IMR-90 (cell line): ENCODE data around the gene TMEM52B. TPM values are rescaled to one million over a fixed set of nuclear protein-coding genes. Genes with fewer than 3 reads are reported as not detected.

Source experiments
- ATAC-seq: fragments of 200-7000 bp; cut with Tn5 transposase; 2 replicates; pipeline ENCODE4 v1.9.1; 2020; ENCODE audit warnings: low read depth, mild to moderate bottlenecking, moderate library complexity
- BruUV-seq: library from RNA; stranded (reverse); fragments of 400-500 nt; replicated peaks from 2 replicates; lab custom pipeline; 2021; lab: Mats Ljungman, UMichigan
- CTCF ChIA-PET: fragments of 300-600 bp; formaldehyde crosslinking; extraction: SDS; loops from one replicate; lab custom pipeline; 2021; ENCODE audit warnings: antibody characterized with exemption; lab: Yijun Ruan, JAX
- POLR2A ChIA-PET: fragments of 300-600 bp; sonication (Branson Sonifier 250); formaldehyde crosslinking; loops from one replicate; lab custom pipeline; 2022; ENCODE audit warnings: antibody characterized with exemption; ENCODE audit not compliant: unreplicated experiment; lab: Charles Lee
- DNase-seq: peaks from one replicate; pipeline ENCODE4 v3.0.0; 2013
- H2AFZ ChIP-seq: replicated peaks from 2 replicates; pipeline ENCODE3; 2013; ENCODE audit warnings: low read length, mild to moderate bottlenecking; ENCODE audit not compliant: poor library complexity
- H2AK5ac ChIP-seq: 2 replicates; pipeline ENCODE4 v1.6.1; 2013; ENCODE audit warnings: low read depth, low read length, inconsistent platforms
- H2AK9ac ChIP-seq: replicated peaks from 2 replicates; pipeline ENCODE3; 2013; ENCODE audit warnings: mild to moderate bottlenecking, low read depth, low read length, moderate library complexity; ENCODE audit not compliant: poor library complexity
- H2BK120ac ChIP-seq: 2 replicates; pipeline ENCODE4 v1.6.1; 2013; ENCODE audit warnings: low read depth, low read length, inconsistent platforms
- H2BK15ac ChIP-seq: 3 replicates; pipeline ENCODE4 v1.6.1; 2013; ENCODE audit warnings: low read depth, low read length, inconsistent platforms
- H2BK20ac ChIP-seq: 2 replicates; pipeline ENCODE4 v1.6.1; 2013; ENCODE audit warnings: low read depth, mild to moderate bottlenecking, inconsistent platforms, low read length, moderate library complexity
- H2BK5ac ChIP-seq: 2 replicates; pipeline ENCODE4 v1.6.1; 2013; ENCODE audit warnings: mild to moderate bottlenecking, low read depth, low read length, inconsistent platforms; ENCODE audit not compliant: poor library complexity, severe bottlenecking
- H3K14ac ChIP-seq: replicated peaks from 2 replicates; pipeline ENCODE4 v1.6.1; 2013; ENCODE audit warnings: low read depth, low read length, inconsistent platforms
- H3K18ac ChIP-seq: 2 replicates; pipeline ENCODE4 v1.6.1; 2013; ENCODE audit warnings: low read depth, low read length, control low read depth
- H3K23ac ChIP-seq: 2 replicates; pipeline ENCODE4 v1.6.1; 2013; ENCODE audit warnings: low read depth, low read length, inconsistent platforms
- H3K27ac ChIP-seq: 2 replicates; pipeline ENCODE4 v1.5.1; 2013; ENCODE audit warnings: mild to moderate bottlenecking, control low read depth, low read length; ENCODE audit not compliant: insufficient read depth
- H3K27me3 ChIP-seq: 2 replicates; pipeline ENCODE4 v1.6.1; 2013; ENCODE audit warnings: low read length; ENCODE audit not compliant: control insufficient read depth, insufficient read depth
- H3K36me3 ChIP-seq: 2 replicates; pipeline ENCODE4 v1.6.1; 2013; ENCODE audit warnings: low read length, mixed read lengths; ENCODE audit not compliant: control insufficient read depth, insufficient read depth
- H3K4ac ChIP-seq: 2 replicates; pipeline ENCODE4 v1.6.1; 2013; ENCODE audit warnings: low read depth, low read length, inconsistent platforms
- H3K4me1 ChIP-seq: 2 replicates; pipeline ENCODE4 v1.6.1; 2013; ENCODE audit warnings: low read length, mixed read lengths; ENCODE audit not compliant: control insufficient read depth, insufficient read depth
- H3K4me2 ChIP-seq: 2 replicates; pipeline ENCODE4 v1.6.1; 2013; ENCODE audit warnings: low read depth, mild to moderate bottlenecking, control low read depth, low read length, moderate library complexity
- H3K4me3 ChIP-seq: 2 replicates; pipeline ENCODE4 v1.5.1; 2013; ENCODE audit warnings: low read depth, mild to moderate bottlenecking, control low read depth, low read length, moderate library complexity; ENCODE audit not compliant: insufficient read depth
- H3K56ac ChIP-seq: 2 replicates; pipeline ENCODE4 v1.6.1; 2013; ENCODE audit warnings: low read length, inconsistent platforms; ENCODE audit not compliant: insufficient read depth; ENCODE audit errors: extremely low read depth
- H3K79me1 ChIP-seq, 2 experiments: 2 replicates each; pipeline ENCODE4 v1.6.1; 2013; ENCODE audit warnings: low read length in 2 of 2, inconsistent platforms in 1 of 2, low read depth in 1 of 2
- H3K9ac ChIP-seq: 2 replicates; pipeline ENCODE4 v1.6.1; 2013; ENCODE audit warnings: low read depth, low read length, control low read depth
- H3K9me1 ChIP-seq: 2 replicates; pipeline ENCODE4 v1.6.1; 2013; ENCODE audit warnings: low read length, inconsistent platforms; ENCODE audit not compliant: insufficient read depth
- H3K9me3 ChIP-seq: 2 replicates; pipeline ENCODE4 v1.6.1; 2013; ENCODE audit warnings: low read length; ENCODE audit not compliant: control insufficient read depth, insufficient read depth
- H4K20me1 ChIP-seq: 2 replicates; pipeline ENCODE4 v1.6.1; 2013; ENCODE audit warnings: low read length, inconsistent platforms; ENCODE audit not compliant: insufficient read depth
- H4K5ac ChIP-seq: 2 replicates; pipeline ENCODE4 v1.6.1; 2013; ENCODE audit warnings: mild to moderate bottlenecking, low read depth, low read length, control low read depth
- H4K8ac ChIP-seq, 2 experiments: 2 replicates each; pipeline ENCODE4 v1.6.1; 2013; ENCODE audit warnings: low read depth in 2 of 2, low read length in 2 of 2, control low read depth in 1 of 2, inconsistent platforms in 1 of 2
- H4K91ac ChIP-seq: 2 replicates; pipeline ENCODE4 v1.6.1; 2013; ENCODE audit warnings: low read depth, low read length, inconsistent platforms; ENCODE audit not compliant: insufficient read depth
- CEBPB ChIP-seq: IDR thresholded peaks from 2 replicates; pipeline ENCODE4 v1.6.1; 2012; ENCODE audit warnings: low read depth, low read length, improper control_type of control experiment
- CHD1 ChIP-seq: IDR thresholded peaks from 2 replicates; pipeline ENCODE4 v1.6.1; 2012; ENCODE audit warnings: low read depth, low read length, improper control_type of control experiment
- CTCF ChIP-seq: conservative IDR thresholded peaks from 2 replicates; pipeline ENCODE4 v1.5.1; 2012; ENCODE audit warnings: mild to moderate bottlenecking, low read depth, low read length, improper control_type of control experiment
- MAZ ChIP-seq: IDR thresholded peaks from 2 replicates; pipeline ENCODE4 v1.6.1; 2012; ENCODE audit warnings: low read depth, mild to moderate bottlenecking, low read length, improper control_type of control experiment, moderate library complexity, borderline replicate concordance
- NFE2L2 ChIP-seq: fragments of 150-350 bp; IDR thresholded peaks from 2 replicates; pipeline ENCODE4 v1.6.1; 2016; ENCODE audit warnings: low read depth, mild to moderate bottlenecking, low read length
- RAD21 ChIP-seq: IDR thresholded peaks from 2 replicates; pipeline ENCODE4 v1.6.1; 2012; ENCODE audit warnings: low read length, improper control_type of control experiment
- RCOR1 ChIP-seq: IDR thresholded peaks from 2 replicates; pipeline ENCODE4 v1.6.1; 2012; ENCODE audit warnings: mild to moderate bottlenecking, low read length, improper control_type of control experiment; ENCODE audit not compliant: insufficient replicate concordance
- SMC3 ChIP-seq: fragments of 150-350 bp; IDR thresholded peaks from 2 replicates; pipeline ENCODE4 v1.6.1; 2016; ENCODE audit warnings: low read depth, mild to moderate bottlenecking, antibody characterized with exemption, low read length, moderate library complexity
- WGBS, 2 experiments: methylation state at CpG; one replicate each; pipeline versions ENCODE4 v1.1.5 to v1.1.7; 2013; ENCODE audit warnings: missing lambda C conversion rate in 2 of 2; ENCODE audit not compliant: insufficient read length in 1 of 2; ENCODE audit errors: extremely low coverage in 2 of 2; 5-methylcytosine and 5-hydroxymethylcytosine counted together
- dilution Hi-C: fragments of 300-500 bp; cut with HindIII; formaldehyde crosslinking; loops from one replicate; pipeline ENCODE4 v1.14.3; 2018; ENCODE audit warnings: low sequenced_read_pairs; ENCODE audit not compliant: unreplicated experiment
- in situ Hi-C: fragments of 300-500 bp; cut with MboI; formaldehyde crosslinking; loops from 3 replicates; pipeline ENCODE4 v1.14.3; 2019; ENCODE audit warnings: low sequenced_read_pairs, inconsistent platforms, mixed read lengths
- intact Hi-C: fragments of 100-400 bp; cut with micrococcal nuclease; formaldehyde crosslinking; loops from 2 replicates; pipeline ENCODE4 v1.10.0; 2022
- polyA plus RNA-seq, 3 experiments: library from polyadenylated mRNA; depleted of rRNA; stranded (reverse); fragments of >200 nt; gene quantifications; 2 replicates each; pipeline ENCODE4 v1.2.3, GENCODE V29; 2012; ENCODE audit warnings: low replicate concordance in 1 of 3
- total RNA-seq: library from RNA; depleted of rRNA; stranded (reverse); fragments of >200 nt; gene quantifications from 2 replicates; pipeline ENCODE4 v1.2.3, GENCODE V29; 2012

The TMEM52B gene
- total and polyA plus RNA-seq, 2 of the 4 experiments (the other 2 are of a cell fraction): 2.0 to 3.6 TPM

DNA sequence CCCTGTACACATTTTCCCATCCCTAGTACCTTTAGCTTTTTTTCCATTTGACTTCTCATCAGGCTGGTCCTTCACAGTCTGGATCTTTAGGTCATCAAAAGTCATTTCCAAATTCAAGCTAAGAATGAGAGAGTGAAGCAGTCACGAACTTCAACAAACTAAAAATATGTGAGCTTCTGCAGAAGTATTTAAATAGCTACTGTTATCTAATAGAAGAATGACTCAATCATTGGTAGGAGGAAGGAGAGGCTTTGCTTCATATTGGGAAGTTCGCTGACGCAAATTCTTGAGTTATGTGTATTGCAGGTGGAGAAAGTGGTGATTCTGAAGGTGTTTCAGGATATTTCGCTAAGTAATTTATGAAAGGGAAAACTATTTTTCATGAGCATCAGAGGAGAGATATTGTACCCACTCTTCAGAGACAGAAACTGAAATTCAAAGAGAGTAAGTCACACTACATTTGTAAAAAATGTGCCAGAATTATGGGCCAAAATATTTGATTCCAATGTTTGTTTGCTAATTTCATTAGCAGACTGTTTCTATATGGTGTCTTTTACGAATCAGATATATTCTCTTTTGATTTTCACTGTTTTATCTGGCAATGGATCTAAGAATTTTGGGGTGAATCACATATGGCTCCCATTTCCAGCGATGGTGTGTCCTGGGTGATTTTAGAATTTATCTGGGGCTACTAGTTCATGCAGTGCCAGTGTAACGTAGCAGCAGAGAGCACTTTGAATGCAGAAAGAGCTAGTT is 6.7 kb upstream of the TMEM52B start, which contains the start of gene OLR1:
OLR1 (minus strand) TSS at position 160 of the 756 bp plus-strand sequence; CDS start at position 105, 55 bp downstream.
- no peak within 1 kb of the TSS for H2AFZ ChIP-seq
- H3K18ac ChIP-seq: peak within 1 kb of the TSS; percentile 88; the same call in 1 of the 2 replicates
- in situ Hi-C loops: no loop called here
- H3K9me1 ChIP-seq: no peaks in the 10 kb centered on the region
- no peak for TF ChIP-seq NFE2L2
- TF ChIP-seq CHD1: no peak
- TF ChIP-seq SMC3: no peak
- TF ChIP-seq RCOR1: no peak
- no peak for TF ChIP-seq MAZ
- TF ChIP-seq CEBPB: peak; percentile 44; the same call in 1 of the 2 replicates
- no peak for TF ChIP-seq RAD21
- no peak for TF ChIP-seq CTCF
- H4K20me1 ChIP-seq: no peaks in the 10 kb centered on the region
- H4K8ac ChIP-seq: peak within 1 kb of the TSS in 1 of 2 experiments; percentile 42; a peak in 1 of 4 replicates
- peak within 1 kb of the TSS; percentile 67; the same call in 1 of the 2 replicates for H2AK5ac ChIP-seq
- H3K9ac ChIP-seq: no peak within 1 kb of the TSS
- peak within 1 kb of the TSS; percentile 83 for H2BK120ac ChIP-seq
- H4K91ac ChIP-seq: no peak within 1 kb of the TSS; the same call in 1 of the 2 replicates
- 0 out of 3 replicates have a peak within 1 kb of the TSS, but pooled peaks have one; percentile 62 for H2BK15ac ChIP-seq
- peak within 1 kb of the TSS; percentile 50; the same call in 1 of the 2 replicates for H3K4ac ChIP-seq
- 0 out of 4 replicates have a peak, but pooled peaks cover 0 to 4% of the 10 kb centered on the region in 2 experiments for H3K79me1 ChIP-seq
- no TSS peak for BruUV-seq
- ATAC-seq (peak; percentile 10; the same call in 1 of the 2 replicates), DNase-seq (peak; percentile 55)
- no peak within 1 kb of the TSS for H3K27ac ChIP-seq
- peak within 1 kb of the TSS; percentile 90; the same call in 1 of the 2 replicates for H4K5ac ChIP-seq
- H3K23ac ChIP-seq: no peak within 1 kb of the TSS
- no peak within 1 kb of the TSS for H2AK9ac ChIP-seq
- no peaks in the 10 kb centered on the region for H3K36me3 ChIP-seq
- H3K4me3 ChIP-seq: no peak within 1 kb of the TSS
- peaks cover 9% of the 10 kb centered on the region for H3K4me1 ChIP-seq
- peak within 1 kb of the TSS; percentile 59; the same call in 1 of the 2 replicates for H3K4me2 ChIP-seq
- dilution Hi-C loops: no loop called here
- H3K14ac ChIP-seq: 0 out of 2 replicates have a peak within 1 kb of the TSS, but pooled peaks have one; percentile 37
- CTCF ChIA-PET: interaction anchor here (1.5 kb wide), 1 partner anchor 19 kb away, joined by 7 read pairs; no protein-coding TSS in a partner anchor
- H2BK20ac ChIP-seq: peak within 1 kb of the TSS; percentile 87
- intact Hi-C loops: no loop called here
- H3K56ac ChIP-seq: peak within 1 kb of the TSS; percentile 35; the same call in 1 of the 2 replicates
- POLR2A ChIA-PET: interaction anchor here (0.6 to 1.1 kb wide), 2 partner anchors 40 to 45 kb away, joined by 3 read pairs; partner anchors contain the start of gene GABARAPL1
- no CpG with 5 or more reads among the region's 7 CpGs for WGBS, 2 experiments
- H3K9me3 ChIP-seq: no peaks in the 10 kb centered on the region
- peak within 1 kb of the TSS; percentile 66 for H2BK5ac ChIP-seq
- no peaks in the 10 kb centered on the region for H3K27me3 ChIP-seq
